ENCODE results near the gene SERPINB6.

- TF ChIP-seq, protein P1, sequence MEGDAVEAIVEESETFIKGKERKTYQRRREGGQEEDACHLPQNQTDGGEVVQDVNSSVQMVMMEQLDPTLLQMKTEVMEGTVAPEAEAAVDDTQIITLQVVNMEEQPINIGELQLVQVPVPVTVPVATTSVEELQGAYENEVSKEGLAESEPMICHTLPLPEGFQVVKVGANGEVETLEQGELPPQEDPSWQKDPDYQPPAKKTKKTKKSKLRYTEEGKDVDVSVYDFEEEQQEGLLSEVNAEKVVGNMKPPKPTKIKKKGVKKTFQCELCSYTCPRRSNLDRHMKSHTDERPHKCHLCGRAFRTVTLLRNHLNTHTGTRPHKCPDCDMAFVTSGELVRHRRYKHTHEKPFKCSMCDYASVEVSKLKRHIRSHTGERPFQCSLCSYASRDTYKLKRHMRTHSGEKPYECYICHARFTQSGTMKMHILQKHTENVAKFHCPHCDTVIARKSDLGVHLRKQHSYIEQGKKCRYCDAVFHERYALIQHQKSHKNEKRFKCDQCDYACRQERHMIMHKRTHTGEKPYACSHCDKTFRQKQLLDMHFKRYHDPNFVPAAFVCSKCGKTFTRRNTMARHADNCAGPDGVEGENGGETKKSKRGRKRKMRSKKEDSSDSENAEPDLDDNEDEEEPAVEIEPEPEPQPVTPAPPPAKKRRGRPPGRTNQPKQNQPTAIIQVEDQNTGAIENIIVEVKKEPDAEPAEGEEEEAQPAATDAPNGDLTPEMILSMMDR (IDR thresholded peaks at IDR 0.05): no peak
- TF ChIP-seq POLR2A (IDR thresholded peaks at IDR 0.05) (no peak), POLR2AphosphoS5 (IDR thresholded peaks at IDR 0.05) (no peak), EP300 (IDR thresholded peaks at IDR 0.05) (no peak)
Observed at GRCh38 chr6:2920671-2921112, 50.7 kb downstream of the SERPINB6 start.

All from stomach (tissue), 4 donors.